WTC11 (cell line): ENCODE measurements around the gene PKP3. TPM values are rescaled to one million over a fixed set of nuclear protein-coding genes. Genes with fewer than 3 reads are reported as not detected.

Experiments used
- ATAC-seq: fragments of 200-7000 bp; cut with Tn5 transposase; 2 replicates; pipeline ENCODE4 v1.10.0; 2021; ENCODE audit warnings: mild to moderate bottlenecking, moderate library complexity
- CTCF ChIA-PET: fragments of 300-600 bp; sonication (Branson Sonifier 250); formaldehyde crosslinking; loops from one replicate; lab custom pipeline; 2021; ENCODE audit warnings: antibody characterized with exemption; lab: Charles Lee
- POLR2A ChIA-PET: fragments of 350-600 bp; sonication (Branson Sonifier 250); formaldehyde crosslinking; loops from one replicate; lab custom pipeline; 2021; ENCODE audit warnings: antibody characterized with exemption; lab: Charles Lee
- DNase-seq: peaks from one replicate; pipeline ENCODE4 v3.0.0; 2021; ENCODE audit warnings: low spot score
- H3K27ac Mint-ChIP-seq: 2 replicates; pipeline ENCODE4 v1.8.0; 2021; ENCODE audit warnings: mixed read lengths
- H3K27me3 Mint-ChIP-seq: 2 replicates; pipeline ENCODE4 v1.8.0; 2021; ENCODE audit warnings: low read depth, mild to moderate bottlenecking, moderate library complexity, mixed read lengths
- H3K36me3 Mint-ChIP-seq: 2 replicates; pipeline ENCODE4 v1.8.0; 2021; ENCODE audit warnings: mixed read lengths
- H3K4me1 Mint-ChIP-seq: 2 replicates; pipeline ENCODE4 v1.8.0; 2022; ENCODE audit warnings: mixed read lengths
- H3K4me3 Mint-ChIP-seq: 2 replicates; pipeline ENCODE4 v1.8.0; 2021; ENCODE audit warnings: mild to moderate bottlenecking, moderate library complexity, mixed read lengths
- H3K9me3 Mint-ChIP-seq: 2 replicates; pipeline ENCODE4 v1.8.0; 2021; ENCODE audit warnings: mixed read lengths
- ATF1 ChIP-seq: sonication (generic); formaldehyde crosslinking; IDR thresholded peaks from 2 replicates; pipeline ENCODE4 v1.8.1; 2023; ENCODE audit warnings: mild to moderate bottlenecking, moderate library complexity, missing genetic modification reagents
- ATF2 ChIP-seq: sonication (generic); formaldehyde crosslinking; IDR thresholded peaks from 2 replicates; pipeline ENCODE4 v1.8.1; 2022; ENCODE audit warnings: low read depth, missing genetic modification reagents, borderline replicate concordance
- CREB1 ChIP-seq: sonication (generic); formaldehyde crosslinking; IDR thresholded peaks from 2 replicates; pipeline ENCODE4 v1.8.0; 2023; ENCODE audit warnings: mild to moderate bottlenecking, missing genetic modification reagents
- E2F5 ChIP-seq: sonication (generic); formaldehyde crosslinking; IDR thresholded peaks from 2 replicates; pipeline ENCODE4 v1.8.1; 2022; ENCODE audit warnings: mild to moderate bottlenecking, moderate library complexity, missing genetic modification reagents
- ETV6 ChIP-seq: sonication (generic); formaldehyde crosslinking; IDR thresholded peaks from 2 replicates; pipeline ENCODE4 v1.8.1; 2022; ENCODE audit warnings: mild to moderate bottlenecking, missing genetic modification reagents
- GTF2I ChIP-seq: fragments of 250-450 bp; sonication (Bioruptor Pico); conservative IDR thresholded peaks from 2 replicates; pipeline ENCODE4 v1.4.0; 2021; ENCODE audit warnings: mild to moderate bottlenecking
- IRF1 ChIP-seq: sonication (generic); formaldehyde crosslinking; IDR thresholded peaks from 2 replicates; pipeline ENCODE4 v1.8.0; 2023; ENCODE audit warnings: missing genetic modification reagents
- IRF2 ChIP-seq: sonication (generic); formaldehyde crosslinking; IDR thresholded peaks from 2 replicates; pipeline ENCODE4 v1.8.0; 2022; ENCODE audit warnings: low read depth, missing genetic modification reagents, borderline replicate concordance
- KAT7 ChIP-seq: sonication (generic); formaldehyde crosslinking; IDR thresholded peaks from 2 replicates; pipeline ENCODE4 v1.8.1; 2023; ENCODE audit warnings: missing genetic modification reagents, mild to moderate bottlenecking, borderline replicate concordance
- MXD4 ChIP-seq: fragments of 250-450 bp; sonication (Bioruptor Pico); IDR thresholded peaks from 2 replicates; pipeline ENCODE4 v1.8.0; 2021; ENCODE audit warnings: mild to moderate bottlenecking, moderate library complexity, borderline replicate concordance
- MYBL2 ChIP-seq: sonication (generic); formaldehyde crosslinking; IDR thresholded peaks from 2 replicates; pipeline ENCODE4 v1.8.1; 2023; ENCODE audit warnings: mild to moderate bottlenecking, moderate library complexity, missing genetic modification reagents
- NFYB ChIP-seq: sonication (generic); formaldehyde crosslinking; conservative IDR thresholded peaks from 2 replicates; pipeline ENCODE4 v1.8.0; 2022; ENCODE audit warnings: low read depth, missing genetic modification reagents
- PRDM15 ChIP-seq: sonication (generic); formaldehyde crosslinking; IDR thresholded peaks from 2 replicates; pipeline ENCODE4 v1.8.0; 2022; ENCODE audit warnings: missing genetic modification reagents
- STAT6 ChIP-seq: sonication (generic); formaldehyde crosslinking; conservative IDR thresholded peaks from 2 replicates; pipeline ENCODE4 v1.8.1; 2023; ENCODE audit warnings: mild to moderate bottlenecking, low read depth, missing genetic modification reagents, moderate library complexity
- USF1 ChIP-seq: sonication (generic); formaldehyde crosslinking; IDR thresholded peaks from 2 replicates; pipeline ENCODE4 v1.8.0; 2022; ENCODE audit warnings: mild to moderate bottlenecking, missing genetic modification reagents
- ZBTB21 ChIP-seq: sonication (generic); formaldehyde crosslinking; IDR thresholded peaks from 2 replicates; pipeline ENCODE4 v1.8.1; 2023; ENCODE audit warnings: mild to moderate bottlenecking, missing genetic modification reagents, borderline replicate concordance
- ZNF219 ChIP-seq: sonication (generic); formaldehyde crosslinking; IDR thresholded peaks from 2 replicates; pipeline ENCODE4 v1.8.0; 2023; ENCODE audit warnings: missing genetic modification reagents, mild to moderate bottlenecking, borderline replicate concordance
- ZNF532 ChIP-seq: fragments of 250-450 bp; sonication (Bioruptor Pico); IDR thresholded peaks from 2 replicates; pipeline ENCODE4 v1.9.0; 2021; ENCODE audit warnings: mild to moderate bottlenecking, borderline replicate concordance
- ZSCAN18 ChIP-seq: fragments of 250-450 bp; sonication (Bioruptor Pico); IDR thresholded peaks from 2 replicates; pipeline ENCODE4 v2.1.2; 2022; ENCODE audit warnings: mild to moderate bottlenecking, moderate library complexity
- total RNA-seq: library from RNA; stranded (reverse); gene quantifications from 3 replicates; pipeline ENCODE4 v1.2.3, GENCODE V29; 2021

PKP3 gene
- total RNA-seq, 1 experiment from 2014 or later, result 17.3 TPM

GRCh38 chr11:447923-448731 lies 54.1 kb downstream of the PKP3 start:
- Mint-ChIP-seq H3K27ac (peak overlapping the region; percentile 94), H3K27me3 (peaks cover 3% of the 10 kb centered on the region; the same call in 1 of the 2 replicates), H3K9me3 (no peaks in the 10 kb centered on the region), H3K36me3 (peaks cover 7% of the 10 kb centered on the region; the same call in 1 of the 2 replicates), H3K4me1 (peaks cover 14% of the 10 kb centered on the region), H3K4me3 (peak overlapping the region; percentile 82)
- DNase-seq (peak; percentile 96), ATAC-seq (peak; percentile 62)
- CTCF ChIA-PET, result interaction anchor here (0.5 to 5.9 kb wide), 38 partner anchors 8 to 278 kb away, joined by 3 to 71 read pairs (median 4); partner anchors contain the start of genes B4GALNT4, BET1L, PHRF1 and PKP3
- POLR2A ChIA-PET, result interaction anchor here (1.0 to 1.8 kb wide), 5 partner anchors 15 to 168 kb away, joined by 3 to 9 read pairs (median 5); partner anchors contain the start of gene RNH1
- TF ChIP-seq NFYB, result no peak
- peak; percentile 89 for TF ChIP-seq USF1
- TF ChIP-seq CREB1 (CRISPR knock-in tag), result peak; percentile 44; the same call in 1 of the 2 replicates
- TF ChIP-seq IRF2 (CRISPR knock-in tag), result no peak
- TF ChIP-seq KAT7 (CRISPR knock-in tag), result no peak
- TF ChIP-seq PRDM15 (CRISPR knock-in tag), result 0 out of 2 replicates have a peak, but pooled peaks have one; percentile 11
- no peak for TF ChIP-seq ZNF532 (CRISPR knock-in tag)
- TF ChIP-seq IRF1 (CRISPR knock-in tag), result no peak; the same call in 1 of the 2 replicates
- TF ChIP-seq ZNF219 (CRISPR knock-in tag), result no peak
- no peak for TF ChIP-seq GTF2I (CRISPR knock-in tag)
- TF ChIP-seq STAT6 (CRISPR knock-in tag), result no peak
- TF ChIP-seq E2F5, result no peak
- no peak for TF ChIP-seq ZSCAN18 (CRISPR knock-in tag)
- no peak for TF ChIP-seq ZBTB21 (CRISPR knock-in tag)
- TF ChIP-seq MYBL2 (CRISPR knock-in tag), result no peak
- no peak for TF ChIP-seq ATF1
- TF ChIP-seq ATF2, result no peak
- TF ChIP-seq MXD4 (CRISPR knock-in tag), result no peak
- peak; percentile 72 for TF ChIP-seq ETV6
